ENCODE data around the gene HNF4A. TPM values are rescaled to one million over a fixed set of nuclear protein-coding genes. Genes with fewer than 3 reads are reported as not detected.

Gene HNF4A
- total RNA-seq, 1 experiment from 2014 or later = 0.15 TPM

GRCh38 chr20:44384423-44385027, 29.0 kb downstream of the HNF4A start:
- TF ChIP-seq CBFB (CRISPR knock-in tag; IDR thresholded peaks at IDR 0.05; ENCODE audit: low read depth) = no peak
- TF ChIP-seq, protein P1, sequence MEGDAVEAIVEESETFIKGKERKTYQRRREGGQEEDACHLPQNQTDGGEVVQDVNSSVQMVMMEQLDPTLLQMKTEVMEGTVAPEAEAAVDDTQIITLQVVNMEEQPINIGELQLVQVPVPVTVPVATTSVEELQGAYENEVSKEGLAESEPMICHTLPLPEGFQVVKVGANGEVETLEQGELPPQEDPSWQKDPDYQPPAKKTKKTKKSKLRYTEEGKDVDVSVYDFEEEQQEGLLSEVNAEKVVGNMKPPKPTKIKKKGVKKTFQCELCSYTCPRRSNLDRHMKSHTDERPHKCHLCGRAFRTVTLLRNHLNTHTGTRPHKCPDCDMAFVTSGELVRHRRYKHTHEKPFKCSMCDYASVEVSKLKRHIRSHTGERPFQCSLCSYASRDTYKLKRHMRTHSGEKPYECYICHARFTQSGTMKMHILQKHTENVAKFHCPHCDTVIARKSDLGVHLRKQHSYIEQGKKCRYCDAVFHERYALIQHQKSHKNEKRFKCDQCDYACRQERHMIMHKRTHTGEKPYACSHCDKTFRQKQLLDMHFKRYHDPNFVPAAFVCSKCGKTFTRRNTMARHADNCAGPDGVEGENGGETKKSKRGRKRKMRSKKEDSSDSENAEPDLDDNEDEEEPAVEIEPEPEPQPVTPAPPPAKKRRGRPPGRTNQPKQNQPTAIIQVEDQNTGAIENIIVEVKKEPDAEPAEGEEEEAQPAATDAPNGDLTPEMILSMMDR (IDR thresholded peaks at IDR 0.05) = peak; percentile 82
- CTCF ChIA-PET = interaction anchor here (0.5 to 5.6 kb wide), 49 partner anchors 9 to 327 kb away, joined by 3 to 77 read pairs (median 5); partner anchors contain the start of genes FITM2, GDAP1L1 and TTPAL
- POLR2A ChIA-PET = interaction anchor here (0.7 kb wide), 1 partner anchor 247 kb away, joined by 4 read pairs; no protein-coding TSS in a partner anchor

GRCh38 chr20:44388466-44389023, 33.0 kb downstream of the HNF4A start:
- CTCF ChIA-PET = interaction anchor here (0.6 to 4.7 kb wide), 36 partner anchors 8 to 254 kb away, joined by 3 to 40 read pairs (median 4); partner anchors contain the start of genes FITM2, GDAP1L1, OSER1 and SERINC3
- POLR2A ChIA-PET = interaction anchor here (0.5 to 0.6 kb wide), 2 partner anchors 165 to 181 kb away, joined by 3 read pairs; no protein-coding TSS in a partner anchor
- H3K4me1 Mint-ChIP-seq = peaks cover 7% of the 10 kb centered on the region
- peak overlapping the region; percentile 57 for H3K4me3 Mint-ChIP-seq
- peak; percentile 96 for ATAC-seq
- H3K36me3 Mint-ChIP-seq = no peaks in the 10 kb centered on the region
- H3K27me3 Mint-ChIP-seq (ENCODE audit: low read depth) = peaks cover 13% of the 10 kb centered on the region
- peak; percentile 95 for DNase-seq (ENCODE audit: low spot score)
- no peaks in the 10 kb centered on the region for H3K9me3 Mint-ChIP-seq
- H3K27ac Mint-ChIP-seq = peak overlapping the region; percentile 11; the same call in 1 of the 2 replicates
- TF ChIP-seq, protein P2, sequence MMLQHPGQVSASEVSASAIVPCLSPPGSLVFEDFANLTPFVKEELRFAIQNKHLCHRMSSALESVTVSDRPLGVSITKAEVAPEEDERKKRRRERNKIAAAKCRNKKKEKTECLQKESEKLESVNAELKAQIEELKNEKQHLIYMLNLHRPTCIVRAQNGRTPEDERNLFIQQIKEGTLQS (CRISPR knock-in tag; conservative IDR thresholded peaks at IDR 0.05) = no peak
- TF ChIP-seq ZNF512 (CRISPR knock-in tag; IDR thresholded peaks at IDR 0.05; ENCODE audit: borderline replicate concordance) (no peak), TEAD1 (CRISPR knock-in tag; IDR thresholded peaks at IDR 0.05) (no peak; the same call in 1 of the 2 replicates), ZNF263 (CRISPR knock-in tag; IDR thresholded peaks at IDR 0.05; ENCODE audit: low read depth) (no peak), ZNF396 (CRISPR knock-in tag; IDR thresholded peaks at IDR 0.05; ENCODE audit: borderline replicate concordance) (no peak), NR1H2 (CRISPR knock-in tag; IDR thresholded peaks at IDR 0.05) (no peak), ZNF423 (CRISPR knock-in tag; IDR thresholded peaks at IDR 0.05) (0 out of 2 replicates have a peak, but pooled peaks have one; percentile 56), ZNF281 (CRISPR knock-in tag; IDR thresholded peaks at IDR 0.05) (no peak), HMGA2 (CRISPR knock-in tag; IDR thresholded peaks at IDR 0.05) (no peak), E2F1 (CRISPR knock-in tag; IDR thresholded peaks at IDR 0.05) (no peak), ATF1 (CRISPR knock-in tag; IDR thresholded peaks at IDR 0.05) (no peak), PRRX2 (CRISPR knock-in tag; IDR thresholded peaks at IDR 0.05) (no peak), FOXJ3 (CRISPR knock-in tag; IDR thresholded peaks at IDR 0.05; ENCODE audit: borderline replicate concordance) (no peak), CREB1 (CRISPR knock-in tag; IDR thresholded peaks at IDR 0.05) (0 out of 2 replicates have a peak, but pooled peaks have one; percentile 34), PRDM15 (CRISPR knock-in tag; IDR thresholded peaks at IDR 0.05) (no peak)
- TF ChIP-seq, protein P3, sequence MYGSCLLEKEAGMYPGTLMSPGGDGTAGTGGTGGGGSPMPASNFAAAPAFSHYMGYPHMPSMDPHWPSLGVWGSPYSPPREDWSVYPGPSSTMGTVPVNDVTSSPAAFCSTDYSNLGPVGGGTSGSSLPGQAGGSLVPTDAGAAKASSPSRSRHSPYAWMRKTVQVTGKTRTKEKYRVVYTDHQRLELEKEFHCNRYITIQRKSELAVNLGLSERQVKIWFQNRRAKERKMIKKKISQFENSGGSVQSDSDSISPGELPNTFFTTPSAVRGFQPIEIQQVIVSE (CRISPR knock-in tag; IDR thresholded peaks at IDR 0.05; ENCODE audit: borderline replicate concordance) = no peak
- TF ChIP-seq, protein P4, sequence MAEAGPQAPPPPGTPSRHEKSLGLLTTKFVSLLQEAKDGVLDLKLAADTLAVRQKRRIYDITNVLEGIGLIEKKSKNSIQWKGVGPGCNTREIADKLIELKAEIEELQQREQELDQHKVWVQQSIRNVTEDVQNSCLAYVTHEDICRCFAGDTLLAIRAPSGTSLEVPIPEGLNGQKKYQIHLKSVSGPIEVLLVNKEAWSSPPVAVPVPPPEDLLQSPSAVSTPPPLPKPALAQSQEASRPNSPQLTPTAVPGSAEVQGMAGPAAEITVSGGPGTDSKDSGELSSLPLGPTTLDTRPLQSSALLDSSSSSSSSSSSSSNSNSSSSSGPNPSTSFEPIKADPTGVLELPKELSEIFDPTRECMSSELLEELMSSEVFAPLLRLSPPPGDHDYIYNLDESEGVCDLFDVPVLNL (CRISPR knock-in tag; IDR thresholded peaks at IDR 0.05; ENCODE audit: borderline replicate concordance, low read depth) = no peak

More at GRCh38 chr20:44384423-44385027, 29.0 kb downstream of the HNF4A start:
- ATAC-seq = peak; percentile 45
- Mint-ChIP-seq H3K36me3 (no peaks in the 10 kb centered on the region), H3K4me1 (peaks cover 7% of the 10 kb centered on the region), H3K27me3 (ENCODE audit: low read depth) (peaks cover 8% of the 10 kb centered on the region), H3K9me3 (no peaks in the 10 kb centered on the region), H3K27ac (peak overlapping the region; percentile 74; the same call in 1 of the 2 replicates), H3K4me3 (no peak overlapping the region)
- peak; percentile 92 for DNase-seq (ENCODE audit: low spot score)
